WTC11 (cell line): ENCODE measurements around the gene NCOA1.

Source experiments
- ATF1 ChIP-seq: sonication (generic); formaldehyde crosslinking; IDR thresholded peaks from 2 replicates; pipeline ENCODE4 v1.8.1; 2023; ENCODE audit warnings: mild to moderate bottlenecking, moderate library complexity, missing genetic modification reagents
- ESRRA ChIP-seq: sonication (generic); formaldehyde crosslinking; IDR thresholded peaks from 2 replicates; pipeline ENCODE4 v1.8.1; 2022; ENCODE audit warnings: mild to moderate bottlenecking, missing genetic modification reagents, borderline replicate concordance
- FOXP1 ChIP-seq: sonication (generic); formaldehyde crosslinking; IDR thresholded peaks from 2 replicates; pipeline ENCODE4 v1.8.0; 2022; ENCODE audit warnings: missing genetic modification reagents, mild to moderate bottlenecking, moderate library complexity, borderline replicate concordance
- JUN ChIP-seq: sonication (generic); formaldehyde crosslinking; IDR thresholded peaks from 2 replicates; pipeline ENCODE4 v1.8.0; 2023; ENCODE audit warnings: mild to moderate bottlenecking, missing genetic modification reagents
- KAT7 ChIP-seq: sonication (generic); formaldehyde crosslinking; IDR thresholded peaks from 2 replicates; pipeline ENCODE4 v1.8.1; 2023; ENCODE audit warnings: missing genetic modification reagents, mild to moderate bottlenecking, borderline replicate concordance
- OVOL2 ChIP-seq: fragments of 250-450 bp; sonication (Bioruptor Pico); IDR thresholded peaks from 2 replicates; pipeline ENCODE4 v1.9.0; 2021; ENCODE audit warnings: mild to moderate bottlenecking, borderline replicate concordance
- SP1 ChIP-seq: sonication (generic); formaldehyde crosslinking; conservative IDR thresholded peaks from 2 replicates; pipeline ENCODE4 v1.8.1; 2022; ENCODE audit warnings: missing genetic modification reagents
- TCF7 ChIP-seq: sonication (generic); formaldehyde crosslinking; IDR thresholded peaks from 2 replicates; pipeline ENCODE4 v1.8.0; 2022; ENCODE audit warnings: mild to moderate bottlenecking, low read depth, missing genetic modification reagents, moderate library complexity
- TP53 ChIP-seq: sonication (generic); formaldehyde crosslinking; IDR thresholded peaks from 2 replicates; pipeline ENCODE4 v1.8.1; 2023; ENCODE audit warnings: mild to moderate bottlenecking, missing genetic modification reagents
- ZBTB21 ChIP-seq: sonication (generic); formaldehyde crosslinking; IDR thresholded peaks from 2 replicates; pipeline ENCODE4 v1.8.1; 2023; ENCODE audit warnings: mild to moderate bottlenecking, missing genetic modification reagents, borderline replicate concordance
- TF ChIP-seq, protein P1 (sequence below): fragments of 200-600 bp; IDR thresholded peaks from 2 replicates; pipeline ENCODE4 v1.8.0; 2022; ENCODE audit warnings: antibody characterized with exemption
- TF ChIP-seq, protein P2 (sequence below): sonication (generic); formaldehyde crosslinking; IDR thresholded peaks from 2 replicates; pipeline ENCODE4 v1.8.0; 2022; ENCODE audit warnings: mild to moderate bottlenecking, missing genetic modification reagents

DNA sequence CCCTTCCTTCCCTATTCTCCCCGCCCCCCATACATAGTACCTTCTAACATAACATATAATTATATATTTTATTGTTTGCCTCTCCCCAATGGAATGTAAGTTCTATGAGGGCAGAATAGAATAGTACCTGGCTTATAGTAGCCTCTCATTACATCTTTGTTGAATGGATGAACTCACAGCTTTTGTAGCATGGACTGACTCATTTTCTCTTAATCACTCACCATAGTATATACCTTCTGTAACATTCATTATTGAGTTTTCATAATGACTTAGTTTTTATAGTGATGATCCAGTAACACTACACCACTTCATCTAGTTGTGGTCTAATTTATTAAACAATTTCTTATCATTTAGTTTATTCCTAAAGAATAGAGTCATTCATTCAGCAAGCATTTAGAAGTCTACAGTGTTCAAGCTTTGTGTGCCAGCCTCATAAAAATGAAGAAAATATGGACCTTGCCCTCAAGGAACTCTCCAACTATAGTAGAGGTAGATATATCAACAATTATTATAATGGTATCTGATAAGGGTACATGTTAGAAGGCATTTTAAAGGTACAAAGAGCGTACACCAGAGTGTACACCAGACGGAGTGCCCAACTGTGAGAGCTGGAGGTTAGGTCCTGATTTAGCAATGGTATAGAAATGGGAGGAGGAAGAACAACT lies 31.1 kb downstream of the NCOA1 start:
- TF ChIP-seq SP1 (CRISPR knock-in tag) (no peak), OVOL2 (CRISPR knock-in tag) (no peak), KAT7 (CRISPR knock-in tag) (no peak), ATF1 (no peak), TCF7 (CRISPR knock-in tag) (no peak), ESRRA (no peak), TP53 (CRISPR knock-in tag) (no peak), FOXP1 (CRISPR knock-in tag) (no peak), ZBTB21 (no peak), JUN (CRISPR knock-in tag) (no peak)
- TF ChIP-seq, protein P1, sequence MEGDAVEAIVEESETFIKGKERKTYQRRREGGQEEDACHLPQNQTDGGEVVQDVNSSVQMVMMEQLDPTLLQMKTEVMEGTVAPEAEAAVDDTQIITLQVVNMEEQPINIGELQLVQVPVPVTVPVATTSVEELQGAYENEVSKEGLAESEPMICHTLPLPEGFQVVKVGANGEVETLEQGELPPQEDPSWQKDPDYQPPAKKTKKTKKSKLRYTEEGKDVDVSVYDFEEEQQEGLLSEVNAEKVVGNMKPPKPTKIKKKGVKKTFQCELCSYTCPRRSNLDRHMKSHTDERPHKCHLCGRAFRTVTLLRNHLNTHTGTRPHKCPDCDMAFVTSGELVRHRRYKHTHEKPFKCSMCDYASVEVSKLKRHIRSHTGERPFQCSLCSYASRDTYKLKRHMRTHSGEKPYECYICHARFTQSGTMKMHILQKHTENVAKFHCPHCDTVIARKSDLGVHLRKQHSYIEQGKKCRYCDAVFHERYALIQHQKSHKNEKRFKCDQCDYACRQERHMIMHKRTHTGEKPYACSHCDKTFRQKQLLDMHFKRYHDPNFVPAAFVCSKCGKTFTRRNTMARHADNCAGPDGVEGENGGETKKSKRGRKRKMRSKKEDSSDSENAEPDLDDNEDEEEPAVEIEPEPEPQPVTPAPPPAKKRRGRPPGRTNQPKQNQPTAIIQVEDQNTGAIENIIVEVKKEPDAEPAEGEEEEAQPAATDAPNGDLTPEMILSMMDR, result no peak
- TF ChIP-seq, protein P2, sequence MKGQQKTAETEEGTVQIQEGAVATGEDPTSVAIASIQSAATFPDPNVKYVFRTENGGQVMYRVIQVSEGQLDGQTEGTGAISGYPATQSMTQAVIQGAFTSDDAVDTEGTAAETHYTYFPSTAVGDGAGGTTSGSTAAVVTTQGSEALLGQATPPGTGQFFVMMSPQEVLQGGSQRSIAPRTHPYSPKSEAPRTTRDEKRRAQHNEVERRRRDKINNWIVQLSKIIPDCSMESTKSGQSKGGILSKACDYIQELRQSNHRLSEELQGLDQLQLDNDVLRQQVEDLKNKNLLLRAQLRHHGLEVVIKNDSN, result no peak
